ENCODE results near the gene PRDX1. TPM values are rescaled to one million over a fixed set of nuclear protein-coding genes. Genes with fewer than 3 reads are reported as not detected.

The PRDX1 gene
- total RNA-seq, 4 donors from 2014 or later = 216 to 325 (median 281) TPM

- TF ChIP-seq CTCF (IDR thresholded peaks at IDR 0.05) (no peak), POLR2A (IDR thresholded peaks at IDR 0.05) (no peak)
- DNase-seq (ENCODE audit: low spot score in 2 of 2) = no peak
- no peak overlapping the region for H3K4me3 ChIP-seq (ENCODE audit: low read depth, poor library complexity, severe bottlenecking)
- intact Hi-C loops (cut with DNase I; ENCODE audit: low total_unique reads) = loop anchor here (5.0 to 10.0 kb wide), 3 partner anchors 53 to 1073 kb away; no protein-coding TSS in a partner anchor
- WGBS, 2 donors = 71 to 79% methylated on average over 7 of the region's 7 CpGs
Measured at GRCh38 chr1:45567911-45568310, 46.2 kb upstream of the PRDX1 start.

DNA sequence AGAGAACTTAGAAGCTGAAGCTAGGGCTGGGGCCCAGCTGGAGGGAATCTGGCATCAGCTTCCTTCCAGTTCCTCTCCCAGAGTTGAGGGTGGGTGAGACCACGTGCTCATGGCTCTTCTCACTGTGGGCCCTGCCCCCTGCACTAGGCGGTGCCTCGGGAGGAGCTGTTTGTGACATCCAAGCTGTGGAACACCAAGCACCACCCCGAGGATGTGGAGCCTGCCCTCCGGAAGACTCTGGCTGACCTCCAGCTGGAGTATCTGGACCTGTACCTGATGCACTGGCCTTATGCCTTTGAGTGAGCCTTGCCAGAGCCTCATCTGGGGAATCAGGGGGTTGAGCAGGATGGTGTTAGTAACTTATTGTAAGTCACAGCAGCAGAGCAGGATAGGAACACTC, 45.0 kb upstream of the PRDX1 start:
- DNase-seq (ENCODE audit: low spot score in 2 of 2) = peak; percentile 70 to 92
- TF ChIP-seq POLR2A (IDR thresholded peaks at IDR 0.05) (no peak), CTCF (IDR thresholded peaks at IDR 0.05) (no peak)
- H3K4me3 ChIP-seq (ENCODE audit: low read depth, poor library complexity, severe bottlenecking) = no peak overlapping the region
- intact Hi-C loops (cut with DNase I; ENCODE audit: low total_unique reads) = loop anchor here (5.0 to 10.0 kb wide), 3 partner anchors 52 to 1072 kb away; no protein-coding TSS in a partner anchor
- WGBS, 2 donors = 7 to 26% methylated on average over 3 to 5 of the region's 5 CpGs

DNA sequence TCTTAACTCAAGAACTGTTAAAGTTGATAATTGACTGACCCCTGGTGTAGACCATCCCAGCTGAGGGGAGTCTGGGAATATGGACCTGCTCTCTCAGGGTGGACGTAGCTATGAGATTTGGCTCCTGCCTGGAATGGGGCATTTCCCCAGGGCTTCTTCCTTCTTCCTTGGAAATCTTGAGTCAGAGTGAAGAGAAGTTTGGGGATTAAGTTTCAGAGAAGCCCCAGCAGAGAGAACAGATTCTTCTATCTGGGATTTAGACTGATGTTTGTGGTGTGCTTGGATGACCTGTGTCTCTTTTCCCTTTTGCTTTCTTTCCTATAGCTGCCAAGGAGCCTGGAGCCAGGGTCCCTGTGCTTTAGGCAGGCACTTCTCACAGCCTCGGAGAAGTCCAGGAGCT, 42.2 kb upstream of the PRDX1 start:
- H3K4me3 ChIP-seq (ENCODE audit: low read depth, poor library complexity, severe bottlenecking) = no peak overlapping the region
- DNase-seq (ENCODE audit: low spot score in 2 of 2) = no peak
- TF ChIP-seq CTCF (IDR thresholded peaks at IDR 0.05) = no peak
- no peak for TF ChIP-seq POLR2A (IDR thresholded peaks at IDR 0.05)
- intact Hi-C loops (cut with DNase I; ENCODE audit: low total_unique reads) = loop anchor here (10.0 kb wide), 2 partner anchors 49 to 1069 kb away; no protein-coding TSS in a partner anchor
- 89 to 97% methylated on average over 2 of the region's 2 CpGs for WGBS, 2 donors

- 33 to 56% methylated on average over 3 of the region's 3 CpGs for WGBS, 2 donors
- H3K4me3 ChIP-seq (ENCODE audit: low read depth, poor library complexity, severe bottlenecking) = no peak overlapping the region
- TF ChIP-seq POLR2A (IDR thresholded peaks at IDR 0.05) (no peak), CTCF (IDR thresholded peaks at IDR 0.05) (no peak)
- intact Hi-C loops (cut with DNase I; ENCODE audit: low total_unique reads) = no loop called here
- no peak for DNase-seq (ENCODE audit: low spot score in 2 of 2)
Measured at GRCh38 chr1:45557422-45557944, 35.8 kb upstream of the PRDX1 start.

- intact Hi-C loops (cut with DNase I; ENCODE audit: low total_unique reads) = no loop called here
- 69 to 71% methylated on average over 6 of the region's 6 CpGs for WGBS, 2 donors
- no peak for DNase-seq (ENCODE audit: low spot score in 2 of 2)
- H3K4me3 ChIP-seq (ENCODE audit: low read depth, poor library complexity, severe bottlenecking) = no peak overlapping the region
- TF ChIP-seq CTCF (IDR thresholded peaks at IDR 0.05) (no peak), POLR2A (IDR thresholded peaks at IDR 0.05) (no peak)
Measured at GRCh38 chr1:45554198-45554597, 32.5 kb upstream of the PRDX1 start.

GRCh38 chr1:45552331-45552730, 30.6 kb upstream of the PRDX1 start:
- WGBS, 2 donors = 55 to 65% methylated on average over 1 of the region's 1 CpG

More at GRCh38 chr1:45552331-45552730, 30.6 kb upstream of the PRDX1 start:
- no peak for DNase-seq (ENCODE audit: low spot score in 2 of 2)
- no peak overlapping the region for H3K4me3 ChIP-seq (ENCODE audit: low read depth, poor library complexity, severe bottlenecking)
- intact Hi-C loops (cut with DNase I; ENCODE audit: low total_unique reads) = no loop called here
- TF ChIP-seq POLR2A (IDR thresholded peaks at IDR 0.05) (no peak), CTCF (IDR thresholded peaks at IDR 0.05) (no peak)
